Stimulated activated CD8-positive, alpha-beta memory T cell treated with anti-CD3 and anti-CD28 coated beads, Interleukin-2, amount 100 ng/mL, for 48 hours (primary cell): ENCODE results near the gene SSC5D.
"Not testable (repeated sequence)": the region's sequence is repeated elsewhere in the genome, so short reads cannot be mapped to it uniquely, and the experiment has no call there.

Experiments
- DNase-seq, 2 donors: peaks; one replicate each; pipeline ENCODE4 v3.0.0-alpha.2; 2020; ENCODE audit warnings: low read depth in 2 of 2

Gene SSC5D

DNA sequence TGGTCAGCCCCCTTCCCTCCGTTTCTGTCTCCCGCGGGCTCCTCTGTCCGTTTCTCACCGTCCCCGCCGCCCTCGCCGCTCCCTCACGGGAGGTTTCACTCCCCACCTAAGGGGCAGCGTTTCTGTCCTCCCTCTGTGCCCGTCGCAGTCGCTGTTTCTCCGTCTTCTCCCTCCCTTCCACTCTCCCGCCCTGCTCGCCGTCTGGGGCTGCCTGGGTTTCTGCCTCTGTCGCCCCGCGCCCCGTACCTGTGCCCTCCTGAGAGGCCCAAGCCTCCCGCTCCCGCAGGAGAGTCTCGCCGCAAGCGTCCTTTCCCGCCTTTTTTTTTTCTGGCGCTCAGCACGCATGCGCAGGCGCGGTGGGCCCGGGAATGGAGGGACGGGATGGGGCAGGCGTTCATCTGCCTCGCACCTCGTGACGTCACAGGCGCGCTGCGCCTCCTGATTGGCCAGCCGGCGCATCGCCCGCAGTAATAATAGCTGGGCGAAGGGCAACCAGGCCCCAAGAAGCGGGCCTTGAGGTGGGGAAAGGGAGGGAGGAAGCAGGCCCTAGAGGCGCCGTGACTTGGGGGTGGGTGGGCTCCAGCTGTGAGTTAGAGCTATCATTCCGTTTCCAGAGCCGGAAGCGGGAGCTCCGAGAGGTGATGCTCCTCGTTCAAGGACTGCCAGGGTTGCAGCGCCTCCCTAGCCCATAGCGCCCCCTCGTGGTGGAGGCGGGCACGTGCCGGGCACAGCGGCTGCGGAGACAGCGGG, 15.4 kb downstream of the SSC5D start:
- DNase-seq: peak; percentile 87 to 93

DNA sequence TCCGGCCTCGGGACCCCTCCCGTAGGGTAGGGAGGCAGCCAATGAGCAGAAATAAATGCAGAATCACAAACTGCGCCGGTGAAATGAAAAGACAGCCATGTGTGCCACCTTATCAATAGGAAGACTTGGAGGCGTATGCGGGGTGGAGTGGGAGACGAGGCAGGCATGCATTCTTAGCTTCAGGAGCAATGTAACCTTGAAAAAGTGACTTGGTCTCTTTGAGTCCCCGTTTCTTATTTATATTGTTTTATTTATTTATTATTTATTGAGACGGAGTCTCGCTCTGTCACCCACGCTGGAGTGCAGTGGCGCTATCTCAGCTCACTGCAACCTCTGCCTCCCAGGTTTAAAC, 16.0 kb downstream of the SSC5D start:
- no peak for DNase-seq

DNA sequence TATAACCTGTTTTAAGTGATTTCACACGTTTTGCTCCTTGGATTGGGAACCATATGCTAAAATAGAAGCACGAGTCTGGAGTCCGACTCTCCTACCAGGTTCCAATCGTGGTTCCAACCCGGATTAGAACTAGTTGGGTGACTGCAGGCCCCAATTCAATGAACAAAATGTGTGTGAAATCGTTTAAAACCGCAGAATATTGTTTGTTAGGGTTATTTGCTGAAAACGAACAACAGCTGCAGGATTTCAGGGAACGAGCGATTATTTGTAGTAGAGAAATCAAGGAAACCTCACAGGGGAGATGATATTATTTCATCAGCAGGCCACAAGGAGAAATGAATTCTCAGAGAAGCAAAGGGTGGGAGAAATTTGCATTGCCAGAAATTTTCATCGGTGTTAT, 16.7 kb downstream of the SSC5D start:
- DNase-seq: no peak

DNA sequence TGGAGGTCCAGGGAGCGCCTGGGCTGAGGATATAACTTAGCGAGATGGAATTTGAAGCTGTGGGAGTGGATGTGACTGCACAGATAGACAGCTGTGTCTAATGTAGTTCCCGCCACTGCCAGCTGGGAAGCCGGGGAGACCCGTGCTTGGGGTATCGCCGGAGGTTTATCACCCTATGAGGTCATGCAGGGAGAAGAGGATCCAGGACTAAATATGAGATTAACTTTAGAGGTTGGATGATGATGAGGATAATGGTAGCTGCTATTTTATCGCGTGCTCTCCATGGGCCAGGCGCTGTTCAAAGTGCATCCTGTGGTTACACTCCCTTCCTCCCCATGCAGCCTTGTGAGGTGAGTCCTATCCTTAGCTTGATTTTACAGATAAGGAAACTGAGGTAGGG, 19.9 kb downstream of the SSC5D start:
- DNase-seq: no peak

DNA sequence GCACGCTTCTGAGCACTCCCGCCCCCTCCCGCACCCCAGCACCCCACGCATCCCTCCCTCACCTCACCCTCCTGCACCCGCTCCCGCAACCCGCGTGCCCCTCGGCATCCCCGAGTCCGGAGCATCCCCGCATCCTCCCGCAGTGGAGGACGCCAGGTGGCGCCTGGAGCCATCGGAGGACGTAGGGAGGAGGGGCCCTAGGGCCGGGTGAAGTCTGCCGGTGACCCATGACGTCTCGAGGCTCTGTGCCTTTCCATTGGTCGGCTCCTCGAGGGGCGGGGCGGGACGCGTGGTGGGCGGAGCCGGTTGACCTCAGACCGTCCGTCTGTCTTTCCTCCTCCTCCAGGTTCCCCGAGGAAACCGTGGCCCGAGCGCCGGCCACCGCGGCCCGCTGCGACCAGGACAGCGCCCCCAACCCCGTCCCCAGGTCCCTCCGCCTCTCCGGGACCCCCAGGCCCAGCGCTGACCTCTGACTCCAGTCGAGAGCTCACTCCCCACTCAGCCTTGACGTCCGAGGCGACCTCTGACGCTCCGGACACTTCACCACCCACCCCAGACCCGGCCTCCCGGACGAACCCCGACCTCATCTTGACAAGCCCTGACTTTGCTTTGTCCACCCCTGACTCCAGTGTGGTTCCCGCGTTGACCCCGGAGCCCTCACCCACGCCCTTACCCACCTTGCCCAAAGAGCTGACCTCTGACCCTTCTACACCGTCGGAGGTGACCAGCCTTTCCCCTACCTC, 28.8 kb downstream of the SSC5D start:
- peak; percentile 84 to 86 for DNase-seq

DNA sequence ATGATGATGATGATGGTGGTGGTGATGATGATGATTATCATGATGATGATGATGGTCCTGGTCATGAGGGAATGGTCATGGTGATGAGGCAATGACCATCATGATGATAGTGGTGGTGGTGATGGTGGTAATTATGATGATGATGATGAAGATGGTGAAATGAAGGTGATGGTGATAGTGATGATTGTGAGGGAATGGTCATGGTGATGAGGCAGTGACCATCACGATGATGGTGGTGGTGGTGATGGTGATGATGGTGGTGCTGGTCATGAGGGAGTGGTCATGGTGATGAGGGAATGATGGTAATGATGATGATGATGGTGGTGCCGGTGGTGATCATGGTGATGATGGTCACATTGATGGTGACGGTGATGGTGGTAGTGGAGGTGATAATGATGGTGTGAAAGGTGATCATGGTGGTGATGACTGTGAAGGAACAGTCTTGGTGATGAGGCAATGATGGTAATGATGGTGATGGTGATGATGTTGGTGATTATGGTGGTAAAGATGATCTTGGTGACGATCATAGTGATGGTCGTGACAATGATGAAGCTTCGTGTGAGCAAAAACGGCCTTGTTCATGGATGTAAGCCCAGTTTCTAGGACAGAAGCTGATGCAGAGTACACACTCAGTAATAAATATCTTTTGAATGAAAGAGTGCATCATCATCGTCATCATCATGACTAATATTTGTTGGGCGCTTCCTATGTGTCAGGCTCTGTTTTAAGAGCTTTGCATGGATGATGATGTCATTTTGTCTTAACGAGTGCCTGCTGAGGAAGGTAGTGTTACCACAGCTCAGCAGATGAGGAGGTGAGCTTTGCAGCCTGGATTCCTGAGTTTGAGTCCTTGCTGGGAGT, 31.4 kb downstream of the SSC5D start:
- no peak for DNase-seq

DNA sequence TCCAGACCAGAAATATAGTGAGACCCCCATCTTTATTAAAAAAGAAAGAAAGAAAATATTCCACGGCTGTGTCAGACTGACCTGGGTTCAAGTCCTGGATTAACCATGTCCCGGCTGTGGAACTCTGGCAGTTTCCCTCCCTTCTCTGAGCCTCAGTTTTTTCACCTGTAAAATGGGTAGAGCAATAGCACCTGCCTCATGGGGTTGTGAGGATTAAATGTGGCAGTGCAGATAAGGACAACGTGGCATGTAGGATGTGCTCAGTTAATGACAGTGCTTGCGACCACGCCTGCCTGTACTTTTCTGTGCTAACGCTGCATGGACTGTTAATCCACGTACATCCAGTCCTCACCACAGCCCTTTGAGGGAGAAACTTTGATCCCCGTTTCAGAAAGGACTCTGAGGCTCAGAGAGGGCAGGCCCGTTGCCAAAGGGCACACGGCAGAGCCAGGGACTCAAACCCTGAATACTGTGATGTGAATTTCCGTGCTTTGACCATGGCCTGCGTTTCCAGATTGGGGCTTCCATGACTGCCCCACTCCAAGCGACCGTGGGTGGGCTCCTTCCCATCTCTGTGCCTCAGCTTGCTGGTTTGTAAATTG, 32.6 kb downstream of the SSC5D start:
- no peak for DNase-seq

DNA sequence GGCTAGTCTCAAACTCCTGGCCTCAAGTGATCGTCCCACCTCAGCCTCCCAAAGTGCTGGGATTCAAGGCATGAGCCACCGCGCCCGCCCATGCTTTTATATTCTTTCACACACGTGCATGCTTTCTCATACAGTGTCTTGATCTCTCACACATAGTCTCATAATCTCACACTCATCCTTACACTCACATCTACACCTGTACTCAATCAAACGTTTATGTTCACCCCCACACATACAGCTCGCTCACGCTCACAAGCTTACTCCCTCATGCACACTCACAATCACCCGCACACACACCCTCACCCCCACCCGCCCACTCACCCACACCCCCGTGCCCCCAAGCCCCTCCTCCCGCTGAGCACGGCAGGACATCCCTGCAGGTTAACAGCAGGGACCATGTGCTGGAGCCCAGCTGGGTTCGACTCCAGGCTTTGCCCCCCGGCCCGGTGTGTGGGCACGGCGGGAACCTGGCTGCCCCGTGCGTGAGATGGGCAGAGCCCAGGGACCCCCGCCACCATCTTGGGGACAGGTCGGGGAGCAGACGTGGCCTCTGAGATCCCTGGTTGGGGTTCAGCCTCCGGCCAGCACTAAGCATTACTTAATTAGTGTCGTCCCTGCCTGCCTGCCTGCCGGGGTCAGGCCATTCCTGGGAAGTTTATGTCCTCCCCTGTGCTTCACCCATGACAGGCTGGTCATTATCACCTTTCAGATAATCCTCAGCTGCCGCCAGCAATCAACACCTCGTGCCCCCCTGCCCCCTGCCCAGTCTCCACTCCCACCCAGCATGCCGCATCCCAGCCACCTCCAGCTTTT, 37.3 kb downstream of the SSC5D start:
- no peak for DNase-seq

DNA sequence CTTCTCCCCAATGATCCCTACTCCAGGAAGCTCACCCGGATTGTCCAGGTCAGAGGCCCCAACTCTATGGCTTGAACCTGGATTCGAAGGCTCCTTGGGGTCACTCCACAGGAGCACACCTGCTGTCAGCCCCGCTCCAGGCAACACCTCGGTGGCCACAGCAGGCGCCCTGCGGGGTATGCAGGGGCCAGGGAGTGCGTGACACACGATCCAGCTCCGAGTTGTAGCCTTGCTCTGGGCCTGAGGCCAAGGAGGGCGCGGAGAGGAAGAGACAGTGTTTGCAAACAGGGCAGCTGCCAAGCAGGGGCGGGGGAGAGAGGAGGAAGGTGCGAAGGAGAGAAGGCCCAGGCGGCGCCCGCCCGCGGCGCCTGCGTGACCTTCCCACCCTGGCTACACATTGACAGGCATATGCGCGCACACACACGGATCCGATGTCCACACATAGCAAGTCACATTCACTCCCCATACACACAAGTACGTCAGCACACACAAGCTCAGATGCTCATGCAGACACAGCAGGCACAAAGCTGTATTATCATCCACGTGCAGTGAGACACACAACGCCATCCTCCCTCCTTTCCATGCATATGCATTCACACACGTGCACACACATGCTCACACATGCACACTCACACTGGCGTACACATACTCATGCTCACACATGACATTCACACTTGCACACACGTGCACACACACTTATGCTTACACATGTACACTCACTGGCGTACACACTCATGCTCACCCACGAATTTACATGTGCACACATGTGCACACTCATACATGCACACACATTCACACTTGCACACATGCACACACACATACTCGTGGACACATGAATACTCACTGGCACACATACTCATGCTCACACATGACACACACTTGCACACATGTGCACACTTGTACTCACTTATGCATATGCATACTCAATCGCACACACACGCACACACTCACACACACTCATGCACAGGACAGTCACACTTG, 38.3 kb downstream of the SSC5D start:
- DNase-seq: no peak

DNA sequence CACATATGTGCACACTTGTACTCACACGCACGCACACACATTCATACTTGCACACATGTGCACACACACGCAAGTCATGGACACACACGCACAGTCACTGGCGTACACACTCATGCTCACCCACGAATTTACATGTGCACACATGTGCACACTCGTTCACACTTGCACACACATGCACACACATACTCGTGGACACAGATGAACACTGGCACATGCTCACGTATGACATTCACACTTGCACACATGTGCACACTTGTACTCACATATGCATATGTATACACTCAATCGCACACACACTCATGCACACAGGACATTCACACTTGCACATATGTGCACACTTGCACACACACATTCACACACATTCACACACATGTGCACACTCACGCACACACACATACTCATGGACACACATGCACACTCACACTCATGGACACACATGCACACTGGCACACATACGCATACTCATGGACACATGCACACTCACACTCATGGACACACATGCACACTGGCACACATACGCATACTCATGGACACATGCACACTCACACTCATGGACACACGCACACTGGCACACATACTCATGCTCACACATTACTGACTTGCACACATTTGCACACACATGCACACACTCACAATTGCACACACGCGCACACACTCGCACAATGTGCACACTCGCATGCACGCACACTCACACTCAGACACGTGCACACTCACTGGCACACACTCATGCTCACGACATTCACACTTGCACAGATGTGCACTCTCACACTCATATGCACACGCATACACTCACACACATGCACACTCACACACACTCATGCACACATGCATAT, 39.2 kb downstream of the SSC5D start:
- no peak for DNase-seq

DNA sequence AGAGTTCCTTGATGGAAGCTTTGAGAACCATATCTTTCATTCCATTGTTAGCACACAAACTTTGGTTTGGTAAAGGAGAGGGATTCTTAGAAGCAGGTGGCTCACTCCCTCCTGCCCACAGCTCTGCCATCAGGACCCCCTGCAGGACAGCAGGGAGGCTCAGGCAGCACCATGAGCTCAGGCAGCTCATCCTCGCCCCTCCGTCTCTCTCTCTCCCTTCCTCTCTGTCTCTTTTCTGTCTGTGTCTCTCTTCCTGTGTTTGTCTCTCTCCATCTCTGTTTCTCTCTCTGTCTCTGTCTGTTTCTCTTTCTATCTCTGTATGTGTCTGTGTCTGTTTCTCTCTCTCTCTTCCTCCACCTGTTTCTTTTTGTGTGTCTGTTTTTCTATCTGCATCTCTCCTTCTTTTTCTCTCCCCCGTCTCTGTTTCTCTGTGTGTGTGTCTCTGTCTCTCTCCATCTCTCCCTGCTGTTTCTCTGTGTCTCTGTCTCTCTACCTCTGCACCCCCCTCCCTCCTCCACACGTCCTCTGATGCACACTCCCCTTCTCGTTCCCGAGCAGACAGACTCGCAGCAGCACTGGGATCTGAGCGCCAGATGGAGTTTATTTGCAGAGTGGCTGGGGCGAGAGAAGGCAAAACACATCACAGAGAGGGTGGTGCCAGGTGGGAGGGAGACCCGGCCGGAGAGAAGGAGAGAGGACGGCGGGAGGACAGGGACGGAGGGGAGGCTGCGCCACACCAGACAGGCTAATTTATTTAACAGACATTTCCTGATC, 40.0 kb downstream of the SSC5D start:
- DNase-seq: no peak

DNA sequence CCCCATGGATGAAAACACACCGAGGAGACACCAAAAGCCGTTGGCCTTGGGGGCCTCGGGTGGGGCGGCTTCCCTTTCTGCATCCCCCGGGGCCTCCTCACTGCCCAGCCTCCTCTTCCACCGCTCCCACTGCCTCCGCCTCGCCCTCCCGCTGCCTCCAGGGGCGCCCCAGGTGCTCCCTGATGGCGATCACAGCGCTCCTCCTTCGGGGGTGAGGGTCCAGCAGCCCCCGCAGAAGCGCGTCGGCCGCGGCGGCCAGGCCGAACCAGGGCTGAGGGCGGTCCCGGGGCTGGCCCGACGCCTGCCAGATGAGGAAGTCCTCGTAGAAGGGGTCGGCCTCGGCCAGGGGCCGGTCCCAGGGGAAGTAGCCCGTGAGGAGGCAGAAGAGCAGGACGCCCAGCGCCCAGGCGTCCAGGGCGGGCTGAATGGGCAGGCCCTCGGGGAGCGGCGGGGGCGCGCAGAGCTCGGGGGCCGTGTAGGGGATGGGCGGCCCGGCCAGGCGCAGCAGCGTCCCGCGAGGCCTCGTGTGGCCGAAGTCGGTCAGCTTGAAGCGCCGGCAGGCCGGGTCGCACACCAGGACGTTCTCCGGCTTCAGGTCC, 41.5 kb downstream of the SSC5D start:
- no peak for DNase-seq

DNA sequence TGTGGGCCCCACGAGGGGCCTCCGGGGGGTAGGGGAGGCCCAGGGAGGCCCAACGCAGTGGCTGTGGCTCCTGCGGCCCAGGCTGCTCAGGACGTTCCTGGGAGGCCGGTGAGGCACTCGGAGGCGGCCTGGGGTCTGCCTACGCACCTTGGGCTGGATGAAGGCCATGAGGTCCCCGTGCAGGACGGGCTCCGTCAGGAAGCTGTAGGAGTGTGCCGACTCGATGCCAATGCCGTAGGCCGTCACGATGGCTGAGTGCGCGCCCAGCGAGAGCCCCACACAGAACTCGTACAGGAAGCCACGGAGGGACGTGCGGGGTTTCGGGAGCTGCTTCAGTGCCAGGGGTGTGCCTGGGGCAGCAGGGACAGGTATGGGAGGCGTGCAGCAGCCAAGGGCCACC, 42.8 kb downstream of the SSC5D start:
- DNase-seq: no peak

DNA sequence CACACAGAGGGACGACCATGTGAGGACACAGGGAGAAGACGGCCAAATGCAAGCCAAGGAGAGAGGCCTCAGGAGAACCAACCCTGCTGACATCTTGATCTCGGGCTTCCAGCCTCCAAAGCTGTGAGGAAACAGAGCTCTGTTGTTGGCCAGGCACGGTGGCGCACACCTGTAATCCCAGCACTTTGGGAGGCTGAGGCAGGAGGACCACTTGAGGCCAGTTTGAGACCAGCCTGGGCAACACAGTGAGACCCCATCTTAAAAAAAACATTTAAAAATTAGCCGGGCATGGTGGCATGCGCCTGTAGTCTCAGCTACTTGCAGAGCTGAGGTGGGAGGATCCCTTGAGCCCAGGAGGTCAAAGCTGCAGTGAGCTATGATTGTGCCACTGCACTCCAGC, 46.0 kb downstream of the SSC5D start:
- DNase-seq: not testable (repeated sequence)

DNA sequence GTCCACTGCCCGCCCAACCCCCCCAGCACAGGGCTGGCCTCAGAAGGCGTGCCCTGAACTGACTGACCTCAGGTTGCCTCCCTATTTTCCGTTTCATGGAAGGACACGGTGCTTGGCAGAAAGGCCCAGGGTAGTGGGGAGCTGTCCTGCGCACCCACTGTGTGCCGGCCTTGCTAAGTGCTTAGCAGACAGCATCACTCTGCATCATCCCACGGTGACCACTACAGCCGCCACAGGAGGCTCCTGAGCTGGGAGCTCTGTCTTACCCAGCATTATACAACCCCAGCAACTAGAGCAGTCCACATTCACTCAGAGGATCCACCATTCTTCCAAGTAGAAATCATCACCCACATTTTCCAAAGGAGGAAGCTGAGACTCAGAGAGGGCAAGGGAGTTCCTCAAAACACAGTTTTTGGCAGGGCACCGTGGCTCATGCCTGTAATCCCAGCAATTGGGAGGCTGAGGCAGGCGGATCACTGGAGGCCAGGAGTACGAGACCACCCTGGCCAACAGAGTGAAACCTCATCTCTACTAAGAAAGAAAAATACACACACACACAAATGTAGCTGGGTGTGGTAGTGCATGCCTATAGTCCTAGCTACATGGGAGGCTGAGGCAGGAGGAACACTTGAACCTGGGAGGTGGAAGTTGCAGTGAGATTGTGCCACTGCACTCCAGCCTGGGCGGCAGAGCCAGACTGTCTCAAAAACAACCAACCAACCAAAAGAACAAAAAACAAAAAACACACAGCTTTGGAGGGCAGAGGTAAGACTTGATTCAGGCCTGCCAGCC, 47.1 kb downstream of the SSC5D start:
- no peak for DNase-seq

DNA sequence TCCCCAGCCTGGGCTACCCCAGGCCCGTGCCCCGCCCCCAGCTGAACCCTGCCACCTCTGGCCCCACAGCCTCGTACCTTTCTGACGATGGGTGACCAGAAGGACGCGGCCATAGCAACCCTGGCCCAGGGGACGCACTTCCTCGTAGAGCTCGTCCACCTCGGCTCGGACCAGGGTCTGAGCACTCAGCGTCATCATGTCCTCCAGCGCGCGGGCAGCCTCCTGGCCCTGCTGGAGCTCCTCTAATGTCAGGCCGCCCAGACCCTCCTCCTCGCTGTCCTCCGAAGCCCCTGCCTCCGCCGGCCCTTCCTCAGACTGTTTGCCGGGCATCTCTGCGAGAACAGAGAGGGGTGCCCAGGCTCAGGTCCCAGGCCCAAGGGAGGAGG, 47.7 kb downstream of the SSC5D start:
- DNase-seq: no peak

DNA sequence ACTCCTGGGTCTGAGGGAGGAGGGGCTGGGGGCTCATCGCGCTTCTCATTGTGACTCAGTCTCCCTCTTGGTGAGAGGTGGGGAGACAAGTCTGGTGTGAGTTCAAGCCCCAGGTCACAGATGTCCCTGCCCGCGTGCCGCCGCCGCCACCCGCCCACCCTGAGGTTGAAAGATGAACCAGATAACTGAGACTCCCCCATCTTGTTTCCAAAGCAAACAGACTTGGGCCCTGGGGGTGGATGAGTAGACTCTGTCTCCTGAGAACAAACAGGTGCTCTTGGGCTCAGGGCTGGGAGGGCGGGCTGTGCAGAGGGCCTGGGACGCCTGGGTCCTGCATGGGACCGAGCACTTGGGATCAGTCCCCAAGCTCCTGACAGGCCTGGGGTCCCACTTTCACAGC, 48.1 kb downstream of the SSC5D start:
- DNase-seq: no peak
